IPS-15b (cell line): ENCODE data around the gene CLSTN2.

Source experiments
- H3K27me3 ChIP-seq: one replicate; pipeline ENCODE4 v1.6.1; 2013; ENCODE audit warnings: low read length; ENCODE audit not compliant: control insufficient read depth, insufficient read depth
- H3K36me3 ChIP-seq: one replicate; pipeline ENCODE4 v1.6.1; 2013; ENCODE audit warnings: low read length; ENCODE audit not compliant: control insufficient read depth, insufficient read depth
- H3K4me1 ChIP-seq: one replicate; pipeline ENCODE4 v1.6.1; 2013; ENCODE audit warnings: mild to moderate bottlenecking, low read length; ENCODE audit not compliant: control insufficient read depth, insufficient read depth
- H3K4me3 ChIP-seq: one replicate; pipeline ENCODE4 v1.5.1; 2013; ENCODE audit warnings: low read depth, low read length
- H3K9ac ChIP-seq: one replicate; pipeline ENCODE4 v1.6.1; 2013; ENCODE audit warnings: low read depth, mild to moderate bottlenecking, low read length
- H3K9me3 ChIP-seq: one replicate; pipeline ENCODE4 v1.6.1; 2013; ENCODE audit warnings: mild to moderate bottlenecking, low read length; ENCODE audit not compliant: control insufficient read depth, insufficient read depth

CLSTN2 gene

GRCh38 chr3:140449413-140450256, 514.6 kb downstream of the CLSTN2 start:
- Histone ChIP-seq H3K9me3 (no peaks in the 10 kb centered on the region), H3K4me3 (no peak overlapping the region), H3K27me3 (no peaks in the 10 kb centered on the region), H3K9ac (no peak overlapping the region), H3K36me3 (no peaks in the 10 kb centered on the region), H3K4me1 (no peaks in the 10 kb centered on the region)

DNA sequence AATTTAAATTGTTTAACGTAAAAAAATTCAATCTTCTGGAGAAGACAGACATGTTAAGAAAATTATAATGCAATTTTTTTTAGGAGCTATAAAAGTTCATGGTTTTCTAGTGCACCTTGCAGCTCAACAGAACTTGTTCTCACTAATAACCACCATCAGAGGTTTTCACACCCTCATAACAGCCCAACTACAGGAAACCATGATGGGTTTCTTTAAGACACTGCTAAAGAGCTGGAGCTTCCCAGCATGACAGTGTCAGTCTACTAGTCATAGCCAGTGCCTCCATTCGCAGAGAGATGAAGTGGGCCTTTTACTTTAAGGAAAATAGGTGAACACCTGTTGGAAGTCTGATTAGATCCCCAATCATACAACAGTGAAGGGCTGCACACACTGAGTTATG, 518.8 kb downstream of the CLSTN2 start:
- H3K36me3 ChIP-seq, result no peaks in the 10 kb centered on the region

GRCh38 chr3:140455521-140456214, 520.7 kb downstream of the CLSTN2 start:
- Histone ChIP-seq H3K36me3 (no peaks in the 10 kb centered on the region), H3K9ac (no peak overlapping the region), H3K9me3 (no peaks in the 10 kb centered on the region), H3K4me1 (no peaks in the 10 kb centered on the region), H3K4me3 (no peak overlapping the region), H3K27me3 (no peaks in the 10 kb centered on the region)

More for the DNA sequence above, 518.8 kb downstream of the CLSTN2 start:
- Histone ChIP-seq H3K27me3 (no peaks in the 10 kb centered on the region), H3K4me3 (no peak overlapping the region), H3K9me3 (no peaks in the 10 kb centered on the region), H3K9ac (no peak overlapping the region), H3K4me1 (no peaks in the 10 kb centered on the region)

DNA sequence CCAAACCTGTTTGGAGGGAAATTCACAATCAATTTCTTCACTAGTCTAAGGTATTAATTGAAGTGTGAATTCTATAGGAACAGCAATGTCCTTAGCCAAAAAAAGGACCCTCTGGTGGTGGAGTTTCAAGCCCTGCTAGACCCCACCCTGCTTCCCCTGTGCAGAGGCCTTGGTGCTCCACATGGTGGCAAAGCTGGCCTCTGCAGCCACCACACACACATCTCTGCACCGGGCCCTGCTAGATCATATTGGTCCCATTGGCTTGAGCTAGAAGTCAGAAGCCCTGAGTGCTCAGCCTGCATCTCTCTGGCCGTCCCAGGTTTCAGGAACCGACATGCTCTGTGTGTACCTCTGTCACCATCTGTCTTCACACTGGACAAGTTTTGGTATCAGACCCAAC, 522.0 kb downstream of the CLSTN2 start:
- Histone ChIP-seq H3K9ac (no peak overlapping the region), H3K4me3 (no peak overlapping the region), H3K9me3 (no peaks in the 10 kb centered on the region), H3K4me1 (no peaks in the 10 kb centered on the region), H3K36me3 (no peaks in the 10 kb centered on the region), H3K27me3 (no peaks in the 10 kb centered on the region)

DNA sequence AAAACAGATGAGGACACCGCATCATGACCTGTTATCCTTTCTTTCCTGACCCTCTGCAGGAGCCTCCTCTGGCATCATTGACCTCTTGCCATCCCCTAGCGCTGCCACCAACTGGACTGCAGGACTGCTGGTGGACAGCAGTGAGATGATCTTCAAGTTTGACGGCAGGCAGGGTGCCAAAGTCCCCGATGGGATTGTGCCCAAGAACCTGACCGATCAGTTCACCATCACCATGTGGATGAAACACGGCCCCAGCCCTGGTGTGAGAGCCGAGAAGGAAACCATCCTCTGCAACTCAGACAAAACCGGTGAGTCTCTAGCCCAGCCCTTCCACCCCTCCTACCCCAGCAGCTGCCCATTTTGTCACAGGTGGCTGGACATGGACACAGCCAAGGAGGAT, 524.5 kb downstream of the CLSTN2 start:
- Histone ChIP-seq H3K36me3 (no peaks in the 10 kb centered on the region), H3K27me3 (no peaks in the 10 kb centered on the region)

DNA sequence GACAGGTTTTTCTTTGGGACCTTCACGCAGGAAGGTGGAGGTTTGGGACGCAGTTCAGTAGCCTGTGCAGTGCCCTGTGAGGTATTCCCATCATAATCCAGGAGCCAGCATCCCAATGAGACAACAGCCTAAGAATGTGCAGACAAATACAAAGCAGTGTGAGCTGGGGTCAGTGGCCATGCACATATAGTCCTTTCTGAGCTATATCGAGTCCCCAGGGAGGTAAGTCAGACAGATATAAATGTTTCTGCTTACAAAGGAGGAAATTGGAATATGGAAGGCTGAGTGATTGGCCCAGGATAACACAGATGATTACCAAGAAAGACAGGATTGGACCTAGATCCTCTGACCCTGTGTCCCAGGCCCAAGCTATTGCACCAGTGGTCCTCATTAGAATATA, 526.3 kb downstream of the CLSTN2 start:
- H3K36me3 ChIP-seq, result no peaks in the 10 kb centered on the region
- H3K4me1 ChIP-seq, result no peaks in the 10 kb centered on the region
- H3K4me3 ChIP-seq, result no peak overlapping the region
- H3K9me3 ChIP-seq, result no peaks in the 10 kb centered on the region
- H3K27me3 ChIP-seq, result no peaks in the 10 kb centered on the region
- H3K9ac ChIP-seq, result no peak overlapping the region

More for the DNA sequence above, 524.5 kb downstream of the CLSTN2 start:
- Histone ChIP-seq H3K9ac (no peak overlapping the region), H3K4me3 (no peak overlapping the region), H3K4me1 (no peaks in the 10 kb centered on the region), H3K9me3 (no peaks in the 10 kb centered on the region)

DNA sequence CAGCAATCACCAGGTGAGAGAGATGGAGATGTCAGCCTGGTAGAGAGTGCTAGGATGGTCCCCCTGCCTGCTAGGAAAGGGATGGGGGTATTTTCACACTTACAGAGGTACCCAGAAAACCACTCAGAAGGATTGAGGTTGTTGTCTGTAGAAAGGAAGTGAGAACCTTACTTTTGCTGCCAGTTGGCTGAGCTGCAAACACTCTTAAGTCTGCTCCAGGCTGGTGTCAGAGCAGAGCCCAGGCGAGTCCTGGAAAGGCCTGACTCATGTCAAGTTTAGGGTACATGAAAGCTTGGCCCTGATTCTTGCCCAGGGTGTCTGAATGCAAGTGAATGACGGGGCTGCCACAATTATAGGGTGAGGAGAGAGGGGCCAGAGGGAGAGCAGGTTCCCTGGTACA, 528.4 kb downstream of the CLSTN2 start:
- Histone ChIP-seq H3K4me3 (no peak overlapping the region), H3K9me3 (no peaks in the 10 kb centered on the region), H3K36me3 (no peaks in the 10 kb centered on the region)

GRCh38 chr3:140465988-140466387, 531.0 kb downstream of the CLSTN2 start:
- H3K36me3 ChIP-seq, result no peaks in the 10 kb centered on the region
- H3K9me3 ChIP-seq, result no peaks in the 10 kb centered on the region
- H3K4me3 ChIP-seq, result no peak overlapping the region
- H3K9ac ChIP-seq, result no peak overlapping the region
- H3K4me1 ChIP-seq, result no peaks in the 10 kb centered on the region
- H3K27me3 ChIP-seq, result no peaks in the 10 kb centered on the region

More for the DNA sequence above, 528.4 kb downstream of the CLSTN2 start:
- Histone ChIP-seq H3K27me3 (no peaks in the 10 kb centered on the region), H3K9ac (no peak overlapping the region), H3K4me1 (no peaks in the 10 kb centered on the region)

DNA sequence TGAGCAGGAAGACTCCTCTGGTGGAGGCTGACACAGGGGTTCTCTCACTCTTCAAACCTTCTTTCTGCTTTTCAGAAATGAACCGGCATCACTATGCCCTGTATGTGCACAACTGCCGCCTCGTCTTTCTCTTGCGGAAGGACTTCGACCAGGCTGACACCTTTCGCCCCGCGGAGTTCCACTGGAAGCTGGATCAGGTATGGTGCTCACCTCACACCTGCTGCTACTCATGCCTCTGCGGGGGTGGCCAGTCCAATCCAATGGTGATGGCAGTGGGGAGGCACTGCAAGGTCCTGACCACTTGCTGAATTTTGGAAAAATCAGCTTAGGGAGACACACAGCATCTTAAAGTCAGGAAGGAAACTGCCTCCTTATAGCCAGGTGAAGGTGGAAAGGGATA, 531.5 kb downstream of the CLSTN2 start:
- no peaks in the 10 kb centered on the region for H3K27me3 ChIP-seq
- no peaks in the 10 kb centered on the region for H3K36me3 ChIP-seq
- no peak overlapping the region for H3K4me3 ChIP-seq
- no peaks in the 10 kb centered on the region for H3K4me1 ChIP-seq
- H3K9me3 ChIP-seq, result no peaks in the 10 kb centered on the region
- no peak overlapping the region for H3K9ac ChIP-seq

DNA sequence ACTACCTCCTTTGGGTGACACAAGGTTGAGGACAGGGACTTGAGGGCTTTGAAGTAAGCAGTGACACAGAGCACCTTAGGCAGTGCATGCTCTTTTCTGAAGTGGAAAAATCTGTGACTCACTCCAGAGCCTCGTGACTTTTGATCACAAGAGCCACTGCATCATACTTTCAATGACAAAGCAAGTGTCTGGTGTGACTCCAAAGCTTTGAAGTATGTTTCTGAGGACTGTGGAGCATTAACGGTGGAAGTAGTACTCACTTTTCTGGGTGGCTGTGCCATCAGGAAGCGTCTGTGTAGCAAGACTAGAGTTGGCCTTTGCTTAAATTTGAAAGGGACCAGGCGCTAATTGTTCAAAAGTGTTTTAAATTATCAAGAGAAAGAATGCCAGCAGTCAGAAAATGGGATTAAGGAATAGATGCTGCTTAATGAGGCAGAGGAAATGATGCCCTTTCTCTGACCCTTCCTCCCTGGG, 532.2 kb downstream of the CLSTN2 start:
- Histone ChIP-seq H3K27me3 (no peaks in the 10 kb centered on the region), H3K9me3 (no peaks in the 10 kb centered on the region), H3K4me3 (no peak overlapping the region), H3K9ac (no peak overlapping the region), H3K36me3 (no peaks in the 10 kb centered on the region), H3K4me1 (no peaks in the 10 kb centered on the region)

- Histone ChIP-seq H3K9ac (no peak overlapping the region), H3K36me3 (no peaks in the 10 kb centered on the region), H3K4me3 (no peak overlapping the region), H3K9me3 (no peaks in the 10 kb centered on the region), H3K27me3 (no peaks in the 10 kb centered on the region), H3K4me1 (no peaks in the 10 kb centered on the region)
These were observed 532.9 kb downstream of the CLSTN2 start for GRCh38 chr3:140467796-140468315.

- no peak overlapping the region for H3K4me3 ChIP-seq
- H3K27me3 ChIP-seq, result no peaks in the 10 kb centered on the region
- H3K36me3 ChIP-seq, result no peaks in the 10 kb centered on the region
- H3K4me1 ChIP-seq, result no peaks in the 10 kb centered on the region
- H3K9ac ChIP-seq, result no peak overlapping the region
- no peaks in the 10 kb centered on the region for H3K9me3 ChIP-seq
These were observed 533.4 kb downstream of the CLSTN2 start for GRCh38 chr3:140468407-140468806.
